Measurements from ENCODE around the gene MTMR10.

Gene MTMR10

DNA sequence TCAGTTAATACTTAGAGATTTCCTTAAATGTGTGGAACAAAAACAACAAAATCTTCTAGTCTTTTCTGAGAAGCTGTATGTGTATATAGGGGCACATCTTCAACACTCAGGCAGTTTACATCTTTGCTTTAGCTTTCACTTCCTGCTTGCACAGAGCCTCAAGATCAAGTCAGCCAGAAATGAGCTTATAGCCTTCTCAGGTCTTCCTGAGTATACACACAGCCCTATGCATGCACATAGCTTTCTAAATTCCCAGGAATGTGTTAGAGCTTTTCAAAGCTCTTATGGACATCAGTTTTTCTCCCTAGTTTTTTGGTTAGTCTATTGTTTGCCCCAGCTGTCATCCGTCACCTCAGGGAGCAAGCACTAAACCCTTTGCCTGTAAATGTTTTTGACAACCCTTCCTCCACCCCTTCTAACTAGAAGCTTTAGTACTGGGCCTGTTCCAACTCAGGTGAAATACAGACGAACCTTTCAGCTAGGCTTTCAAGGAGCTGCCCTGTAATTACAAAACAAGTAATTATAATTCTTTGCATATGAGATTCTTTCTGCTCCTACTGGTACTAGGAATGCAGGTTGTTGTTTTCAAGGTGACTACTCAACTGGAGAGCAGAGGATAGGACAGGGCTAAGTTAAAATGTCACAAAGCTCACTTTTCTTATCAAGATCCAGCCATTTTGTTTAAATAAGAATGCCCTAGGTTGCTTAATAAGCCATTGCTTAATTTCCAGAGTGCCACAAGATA lies 22.6 kb upstream of the MTMR10 start:
- DNase-seq: no peak

DNA sequence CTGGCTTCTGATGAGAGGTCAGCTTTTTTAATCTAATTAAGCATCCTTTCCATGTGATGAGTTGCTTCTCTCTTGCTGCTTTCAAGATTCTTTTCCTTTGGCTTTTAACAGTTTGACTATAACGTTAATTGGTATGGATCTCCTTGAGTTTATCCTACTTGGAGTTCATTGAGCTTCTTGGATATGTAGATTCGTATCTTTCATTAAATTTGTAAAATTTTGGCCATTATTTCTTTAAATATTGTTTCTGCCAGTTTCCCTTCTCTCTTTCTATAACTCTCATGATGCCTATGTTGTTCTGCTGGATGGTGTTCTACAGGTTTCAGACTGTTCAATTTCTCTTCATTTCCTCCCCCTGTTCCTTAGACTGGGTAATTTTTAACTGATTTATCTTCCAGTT lies 21.0 kb upstream of the MTMR10 start:
- no peak for DNase-seq

DNA sequence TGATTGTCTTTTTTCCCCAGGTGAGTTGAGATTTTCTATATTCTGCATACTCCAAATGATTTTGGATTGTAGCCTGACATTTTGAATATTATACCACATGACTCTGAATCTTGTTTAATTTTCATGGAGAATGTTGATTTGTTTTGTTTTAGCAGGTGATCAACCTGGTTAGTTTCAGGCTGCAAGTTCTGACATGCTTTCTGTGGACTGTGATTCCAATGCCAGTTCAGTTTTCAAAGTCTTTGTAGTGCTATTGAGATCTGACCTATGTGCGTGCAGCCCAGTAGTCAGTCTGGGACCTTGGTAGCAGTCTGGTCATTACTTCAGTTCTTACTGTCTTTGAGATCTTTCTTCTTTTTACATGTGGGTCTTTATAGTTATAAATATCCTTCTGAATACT lies 18.6 kb upstream of the MTMR10 start:
- DNase-seq: no peak

DNA sequence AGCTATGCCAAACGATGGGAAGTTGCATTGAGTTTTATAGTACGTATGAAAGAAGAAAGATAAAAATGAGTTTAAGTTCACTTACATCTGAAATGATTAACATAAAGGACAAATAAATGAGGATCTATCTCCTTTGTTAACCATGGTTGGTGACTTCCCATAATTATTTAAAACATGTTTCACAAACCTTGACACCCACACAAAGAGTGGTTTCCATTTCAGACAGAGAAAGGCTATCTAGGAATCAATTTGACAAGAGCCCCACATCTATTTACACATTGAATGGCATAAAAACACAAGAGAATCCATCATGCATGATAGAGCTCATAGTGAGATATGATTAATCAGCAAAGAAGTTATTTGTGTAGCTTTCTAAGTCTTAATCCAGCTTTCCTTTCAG lies 14.2 kb upstream of the MTMR10 start:
- DNase-seq: no peak

DNA sequence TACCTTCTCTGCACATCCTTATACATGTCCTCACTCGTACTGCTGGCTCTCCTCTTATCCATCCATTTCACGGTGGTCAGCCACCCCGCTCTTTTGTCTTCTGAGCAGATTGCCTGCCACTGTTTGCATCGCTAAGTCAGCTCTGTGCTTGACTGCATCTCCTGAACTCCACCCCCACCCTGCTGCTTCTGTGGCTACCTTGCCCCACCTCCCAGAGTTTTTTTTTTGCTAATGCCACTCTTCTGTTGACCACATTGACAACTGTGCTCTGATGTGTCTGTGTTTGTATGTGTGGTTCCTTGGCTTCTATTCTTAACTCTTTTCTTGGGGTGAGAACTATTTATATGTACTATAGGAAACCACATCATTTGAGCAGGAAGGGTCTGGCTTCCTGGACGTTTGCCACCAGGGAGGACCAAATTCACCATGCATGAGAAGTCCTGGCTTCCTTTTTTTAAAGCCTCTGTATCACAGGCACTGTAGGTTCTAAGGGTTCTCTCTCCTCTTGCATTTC lies 12.8 kb upstream of the MTMR10 start:
- DNase-seq: no peak

DNA sequence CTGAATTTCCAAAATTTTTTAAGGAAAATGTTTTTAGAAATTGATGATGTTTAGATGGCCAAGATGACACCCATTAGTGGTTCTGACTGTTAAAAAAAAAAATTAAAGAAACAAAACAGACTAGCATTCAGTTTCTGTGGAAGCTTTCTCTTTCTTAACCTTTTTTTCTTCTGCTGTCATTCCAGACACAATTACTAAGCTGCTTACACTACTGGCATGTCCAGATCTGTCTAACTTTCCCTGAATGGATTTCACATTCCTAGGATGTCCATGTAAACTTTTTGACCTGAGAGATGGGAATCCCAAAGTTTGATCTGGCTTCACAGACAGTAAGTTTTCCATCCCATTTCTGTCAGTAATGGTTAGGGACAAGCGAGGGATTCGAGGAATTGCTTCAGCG lies 10.3 kb upstream of the MTMR10 start:
- DNase-seq: no peak

DNA sequence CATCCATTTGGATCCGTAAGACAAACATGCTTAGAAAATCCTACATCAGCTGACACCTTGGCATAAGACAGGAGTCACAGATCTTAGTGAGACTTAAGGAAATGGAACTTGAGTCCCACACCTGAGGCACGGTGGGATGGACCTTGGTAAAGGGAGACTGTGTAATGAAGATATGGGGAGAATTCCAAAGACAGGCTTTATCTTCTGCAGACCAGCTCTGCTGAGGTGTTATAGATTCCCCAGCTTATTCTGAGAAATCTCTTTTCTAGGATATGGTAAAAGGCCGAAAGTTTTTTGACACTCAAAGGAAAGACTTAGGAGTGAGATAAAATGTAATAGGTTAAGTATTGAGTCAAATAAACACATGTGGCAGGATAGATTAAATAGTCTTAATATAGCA lies 8.3 kb upstream of the MTMR10 start:
- no peak for DNase-seq

DNA sequence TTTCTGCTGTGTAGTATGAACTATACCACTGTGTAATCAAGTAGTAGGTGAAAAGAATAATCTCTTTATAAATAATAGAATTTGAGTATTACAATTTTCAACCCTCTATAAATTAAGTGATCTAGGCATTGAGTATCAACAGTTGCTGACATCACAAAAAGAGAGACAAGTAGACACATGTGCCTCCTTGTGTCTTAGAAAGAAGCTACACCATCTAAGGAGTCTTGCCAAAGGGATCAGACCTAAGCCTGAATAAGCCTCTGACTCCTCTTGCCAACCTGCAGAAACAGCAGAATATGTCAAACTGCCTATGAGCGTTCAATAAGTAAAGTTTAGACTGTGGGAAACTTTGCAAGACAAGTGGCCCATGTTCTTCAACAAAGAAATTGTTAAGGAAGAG lies 5.8 kb upstream of the MTMR10 start:
- DNase-seq: no peak

DNA sequence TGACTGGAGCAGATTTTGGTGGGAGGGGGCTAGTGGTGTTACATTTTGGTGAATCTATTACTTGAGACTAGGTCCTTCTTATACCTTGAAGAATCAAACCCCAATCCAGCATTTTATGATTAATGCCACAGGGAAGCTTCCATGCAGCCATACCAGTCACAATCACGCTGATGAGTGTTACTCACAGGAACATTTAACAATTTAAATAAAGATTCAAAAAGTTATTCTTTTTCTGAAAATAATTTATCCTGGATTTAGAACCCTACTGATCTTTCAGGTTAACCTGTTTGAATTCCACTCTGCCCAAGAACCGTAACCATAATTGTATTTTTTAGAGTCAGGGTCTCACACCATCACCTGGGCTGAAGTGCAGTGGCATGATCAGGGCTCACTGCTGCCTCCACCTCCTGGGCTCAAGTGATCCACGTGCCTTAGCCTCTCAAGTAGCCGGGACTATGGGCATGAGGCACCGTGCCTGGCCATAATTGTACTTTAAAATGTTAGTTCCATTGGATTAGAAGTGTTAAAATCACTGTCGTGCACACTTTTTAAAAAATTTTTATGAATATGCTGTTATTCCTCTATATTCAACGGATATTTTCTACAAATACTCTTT lies 929 bp upstream of the MTMR10 start:
- no peak for DNase-seq

DNA sequence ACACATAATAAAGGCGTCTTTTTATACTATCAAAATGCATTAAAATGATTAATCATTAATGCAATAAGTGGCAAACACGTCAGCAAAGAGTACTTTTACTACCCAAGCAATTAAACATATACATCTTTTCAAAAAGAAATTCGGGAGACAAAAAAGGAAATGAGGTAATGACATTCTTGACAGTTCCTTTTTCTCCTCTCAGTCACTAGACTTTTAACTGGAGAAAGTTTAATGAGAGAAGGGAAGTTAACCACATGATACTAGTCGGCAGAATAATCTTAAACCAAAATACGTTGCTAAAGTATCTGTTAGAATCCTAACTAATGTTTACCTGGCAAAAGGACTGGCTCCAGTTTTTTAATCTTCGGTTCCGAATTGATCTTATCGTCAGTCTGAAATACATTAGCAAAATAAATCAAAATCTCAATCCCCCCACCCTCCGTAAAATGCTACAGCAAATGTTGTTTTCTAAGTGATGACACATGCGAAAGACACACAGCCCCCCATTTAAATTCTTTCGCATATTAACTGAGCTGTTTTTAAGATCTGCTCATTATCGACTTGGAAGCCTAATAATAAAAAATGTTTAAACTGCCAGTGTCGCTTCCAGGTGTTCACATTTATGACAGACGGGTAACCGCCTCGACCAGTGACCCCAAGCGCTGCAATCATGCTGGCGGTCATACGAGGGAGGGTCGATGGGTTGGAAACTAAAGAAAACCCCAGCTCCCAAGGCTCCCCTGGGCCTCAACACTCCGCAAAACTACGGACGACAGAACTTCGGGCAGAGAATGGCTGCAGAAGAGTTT lies 778 bp downstream of the MTMR10 start:
- no peak for DNase-seq

DNA sequence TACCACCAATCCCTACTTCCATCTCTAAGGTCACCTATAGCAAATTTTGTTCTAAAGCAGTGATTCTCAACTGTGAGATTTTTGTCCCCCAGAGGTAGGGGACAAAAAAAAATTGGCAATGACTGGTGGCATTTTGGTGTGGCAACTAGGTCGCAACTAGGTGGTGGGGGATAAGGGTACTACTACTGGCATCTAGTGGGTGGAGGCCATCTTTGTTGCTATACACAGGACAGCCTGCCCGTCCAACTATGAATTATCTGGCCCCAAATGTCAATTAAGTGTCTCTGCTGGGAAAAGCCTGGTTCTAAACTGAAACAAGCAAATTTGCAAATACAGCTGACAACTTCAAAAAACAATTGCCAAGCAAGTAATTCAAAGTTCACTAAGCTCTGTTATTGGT lies 1.4 kb downstream of the MTMR10 start:
- no peak for DNase-seq

DNA sequence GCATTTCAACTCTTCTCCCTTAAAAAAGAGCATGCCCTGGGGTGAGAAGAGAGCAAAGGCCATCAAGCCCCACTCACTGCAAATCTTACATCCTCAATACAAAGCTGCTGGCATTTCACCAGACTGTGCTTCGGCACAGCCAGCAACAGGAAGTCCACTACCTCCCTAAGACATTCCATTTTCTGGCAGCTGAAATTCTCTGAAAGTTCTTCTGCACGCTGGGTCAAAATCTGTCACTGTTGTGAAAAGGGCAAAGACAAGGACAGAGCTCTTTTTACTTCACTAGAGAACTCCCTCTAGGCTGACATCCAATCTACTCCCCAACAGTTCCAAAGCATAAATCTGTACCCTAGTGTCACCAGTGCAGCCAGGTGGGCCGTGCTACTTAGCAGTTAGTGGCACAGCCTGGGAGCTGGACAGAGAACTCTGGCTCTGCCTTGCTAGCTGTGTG lies 6.3 kb downstream of the MTMR10 start:
- peak in 6 of 14 donors; percentile 37 to 69 (median 42) for DNase-seq

DNA sequence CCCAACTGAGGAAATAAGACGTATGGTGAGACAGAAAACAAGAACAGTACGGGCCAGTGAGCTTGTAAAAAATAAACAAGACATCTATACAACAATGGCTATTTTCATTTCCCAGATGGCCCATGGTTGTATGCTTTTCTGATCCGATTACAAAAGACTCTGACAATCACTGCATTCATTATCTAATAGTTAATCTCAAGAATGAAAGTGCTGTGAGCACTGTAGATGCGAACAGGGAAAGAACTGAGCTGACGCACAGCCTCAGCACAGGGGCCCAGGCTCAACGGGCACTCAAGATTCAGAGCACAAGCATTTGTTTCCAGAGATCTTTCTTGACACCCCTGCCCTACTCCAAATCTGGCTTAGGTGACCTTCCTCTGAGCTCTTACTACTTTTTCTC lies 6.9 kb downstream of the MTMR10 start:
- DNase-seq: peak in 6 of 14 donors; percentile 29 to 69 (median 48)

DNA sequence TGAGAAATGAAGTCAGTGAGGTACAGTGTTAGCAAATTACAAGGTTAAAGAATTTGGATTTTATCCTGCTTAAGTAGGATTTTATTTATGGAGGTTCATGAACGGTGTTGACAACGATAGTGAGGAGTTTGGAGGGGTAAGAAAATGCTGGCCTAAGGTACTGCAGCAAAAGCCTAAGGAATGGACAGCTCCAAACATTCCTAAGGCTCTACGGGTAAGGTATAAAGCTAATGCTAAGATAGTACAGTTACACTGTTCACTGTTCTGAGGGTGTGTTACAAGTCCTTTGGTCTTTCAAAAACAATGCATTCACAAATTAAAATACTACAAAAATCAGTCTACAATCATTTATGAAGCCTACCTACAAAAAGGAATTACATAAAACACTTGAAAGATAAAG lies 7.3 kb downstream of the MTMR10 start:
- DNase-seq: no peak

DNA sequence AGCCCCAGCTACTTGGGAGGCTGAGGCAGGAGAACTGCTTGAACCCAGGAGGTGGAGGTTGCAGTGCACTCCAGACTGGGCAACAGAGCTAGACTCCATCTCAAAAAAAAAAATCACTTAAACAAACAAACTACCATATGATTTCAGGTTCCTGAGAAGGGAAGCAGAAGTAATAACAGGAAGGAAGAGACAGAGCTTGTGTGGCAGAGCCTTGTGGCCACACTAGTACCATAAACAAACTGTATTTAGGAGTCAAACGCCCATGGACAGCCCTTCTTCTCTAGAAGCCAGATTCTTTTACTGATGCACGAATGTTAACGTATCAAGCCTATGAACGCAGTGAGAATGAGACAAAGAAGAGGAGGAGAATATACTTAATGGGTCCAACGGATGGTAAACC lies 12.0 kb downstream of the MTMR10 start:
- DNase-seq: no peak

DNA sequence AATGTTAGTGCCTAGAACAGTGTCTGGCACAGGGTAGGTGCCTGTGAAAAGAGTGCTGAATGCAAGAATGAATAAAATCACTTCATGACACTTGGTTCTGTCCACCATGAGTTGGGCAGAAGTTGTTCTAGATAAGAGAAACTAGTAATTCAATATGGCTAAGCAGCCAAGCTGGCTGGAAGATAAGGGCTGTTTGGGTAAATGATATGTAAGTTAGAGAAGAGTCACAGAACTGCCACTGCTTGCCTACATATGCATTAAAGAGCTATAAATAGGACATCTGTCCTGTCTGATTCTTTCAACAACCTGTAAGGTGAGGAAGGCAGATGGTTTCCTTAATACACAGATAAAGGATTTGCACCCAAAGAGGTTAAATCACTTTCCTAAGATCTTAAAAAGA lies 13.1 kb downstream of the MTMR10 start:
- no peak for DNase-seq

DNA sequence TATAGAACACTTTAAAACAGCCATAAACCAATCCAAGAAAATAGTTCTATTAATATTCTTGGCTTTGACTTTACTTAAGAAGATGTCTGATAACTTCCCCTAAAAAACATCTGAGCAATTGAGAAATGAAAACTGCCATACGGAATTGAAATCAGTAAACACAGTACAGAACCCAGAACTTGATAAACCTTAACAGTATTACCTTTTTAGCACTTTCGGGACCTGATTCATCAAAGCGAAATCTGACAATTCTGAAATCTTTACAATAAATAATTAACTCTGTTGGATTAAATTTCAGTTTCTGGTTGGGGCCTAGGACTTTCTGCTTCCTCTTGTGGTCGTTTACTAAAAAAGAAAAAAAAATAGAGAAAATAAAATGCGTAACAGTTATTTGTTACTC lies 17.3 kb downstream of the MTMR10 start:
- DNase-seq: no peak

DNA sequence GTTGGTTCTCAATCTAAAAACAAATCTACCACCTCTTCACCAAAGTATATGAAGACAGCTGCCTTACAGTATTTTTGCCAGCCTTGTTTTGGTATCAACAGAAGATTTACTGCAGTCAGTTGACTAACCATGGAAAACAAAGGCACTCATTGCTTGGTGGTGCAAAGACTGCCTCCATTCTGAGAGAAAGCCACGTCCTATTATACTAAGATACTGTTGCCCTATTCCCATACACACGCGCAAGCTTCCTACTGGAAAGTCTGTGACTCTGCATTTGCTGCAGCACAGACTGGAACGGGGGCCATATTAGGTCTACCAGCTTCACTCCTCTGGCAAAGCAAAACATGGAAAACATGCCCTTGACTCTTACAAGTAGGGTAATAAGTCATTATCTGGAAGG lies 18.0 kb downstream of the MTMR10 start:
- peak in 3 of 14 donors; percentile 24 to 41 (median 36) for DNase-seq

DNA sequence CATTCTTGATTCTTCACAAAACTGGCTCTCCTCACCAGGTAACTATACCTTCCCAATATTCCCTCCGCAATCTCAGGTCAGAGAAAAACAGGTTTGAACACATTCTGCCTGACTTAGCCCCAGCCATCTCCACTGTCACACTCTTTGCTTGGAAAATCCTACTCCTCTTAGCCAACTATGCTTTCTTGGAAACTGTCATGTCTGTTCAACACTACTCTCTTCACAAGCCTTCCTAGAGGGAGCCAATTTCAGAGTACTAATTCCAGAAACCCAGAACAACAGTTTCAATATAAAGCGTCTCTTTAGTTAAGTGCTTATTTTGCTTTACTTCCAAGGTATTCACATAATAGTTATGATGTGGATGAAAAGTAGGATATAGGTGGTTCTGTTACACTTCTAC lies 21.7 kb downstream of the MTMR10 start:
- DNase-seq: no peak

DNA sequence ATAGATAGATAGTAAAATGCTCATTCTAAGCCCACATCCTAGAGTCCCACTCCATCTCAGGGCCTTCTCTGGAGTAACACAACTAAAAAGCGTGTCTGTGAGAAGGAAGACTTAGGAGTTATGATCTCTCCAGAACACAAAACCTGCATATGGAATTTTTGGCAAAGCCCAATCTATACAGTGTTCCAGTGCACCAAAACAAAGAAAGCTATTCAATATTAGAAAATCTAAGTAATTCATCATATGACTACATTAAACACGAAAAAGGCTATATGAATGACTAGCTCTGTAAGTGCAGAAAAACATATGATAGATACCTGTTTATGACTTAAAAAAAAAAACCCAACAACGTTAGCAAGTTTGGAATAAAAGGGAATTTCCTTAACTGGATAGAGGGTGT lies 27.7 kb downstream of the MTMR10 start:
- no peak for DNase-seq

DNA sequence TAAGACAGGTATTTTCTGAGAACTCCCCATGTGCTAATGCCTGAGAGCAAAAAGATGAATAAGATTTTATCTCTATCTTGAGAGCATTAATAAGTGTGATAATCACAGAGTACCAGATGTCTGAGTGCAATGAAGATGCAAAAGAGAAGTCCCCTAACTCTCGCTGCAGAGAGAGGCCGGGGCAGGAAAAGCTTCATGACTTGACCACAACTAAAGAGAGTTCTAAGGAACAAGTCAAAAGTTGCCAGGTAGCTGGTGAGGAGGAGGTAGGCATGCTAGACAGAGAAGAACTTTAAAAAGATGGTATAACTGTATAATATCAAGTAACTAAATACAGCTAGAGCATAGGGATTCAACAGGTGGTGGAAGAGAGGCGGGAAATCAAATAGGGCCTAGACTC lies 28.8 kb downstream of the MTMR10 start:
- DNase-seq: no peak

DNA sequence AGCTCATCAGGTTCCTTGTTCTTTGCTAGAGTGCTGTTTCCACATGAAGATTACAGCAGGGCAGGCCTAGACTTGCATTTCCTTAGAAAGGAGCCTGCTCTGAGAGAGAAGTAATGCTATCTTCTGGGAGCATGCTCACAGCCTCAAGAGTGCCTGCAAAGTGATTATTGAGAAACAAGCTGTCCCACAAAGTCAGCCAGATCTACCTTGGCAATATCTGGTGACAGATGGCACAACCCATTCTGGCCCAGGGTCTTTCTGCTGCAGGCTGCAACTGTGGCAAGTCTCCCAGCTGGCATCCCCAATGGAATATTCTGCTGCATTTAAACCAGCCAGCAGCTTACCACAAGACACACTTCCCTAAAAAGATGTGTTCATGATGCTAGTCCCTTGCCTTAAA lies 29.3 kb downstream of the MTMR10 start:
- DNase-seq: peak in 2 of 14 donors; percentile 30 to 92

DNA sequence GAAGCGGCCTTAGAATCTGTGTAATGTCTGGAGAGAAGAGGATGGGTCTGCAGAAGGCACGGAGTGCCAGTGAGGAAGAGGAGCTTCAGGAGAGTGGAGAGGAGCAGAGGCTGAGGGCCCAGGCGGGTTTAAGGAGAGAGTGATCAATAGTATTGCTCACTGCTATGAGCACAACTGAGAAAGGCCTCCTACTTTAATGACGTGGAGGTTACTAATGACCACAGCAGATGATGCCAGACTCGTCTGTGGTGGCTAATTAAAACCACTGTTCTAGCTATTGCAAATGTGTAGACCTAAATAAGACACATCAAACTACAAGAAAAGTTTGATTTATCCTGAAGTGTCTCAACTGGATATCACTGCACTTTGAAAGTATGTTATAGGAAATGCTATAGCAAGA lies 33.2 kb downstream of the MTMR10 start:
- DNase-seq: no peak
